H1 (cell line): ENCODE measurements around the gene SBF2. TPM values are rescaled to one million over a fixed set of nuclear protein-coding genes. Genes with fewer than 3 reads are reported as not detected.

Experiments
- JUN ChIP-seq: IDR thresholded peaks from 2 replicates; pipeline ENCODE4 v1.6.1; 2011; ENCODE audit warnings: low read depth, mild to moderate bottlenecking, improper control_type of control experiment, low read length
- polyA plus RNA-seq, 7 experiments: library from polyadenylated mRNA; depleted of rRNA in 3 of 7; stranded (reverse) in 5 of 7; unstranded in 2 of 7; fragments of >200 nt in 5 of 7; fragments of 200-250 nt in 2 of 7; gene quantifications; 1 replicate in 5 of 7; 2 replicates in 1 of 7; 4 replicates in 1 of 7; pipeline versions ENCODE4 v1.2.1 to v1.2.3, GENCODE V29; 2011 to 2013; ENCODE audit warnings: missing spikeins in 2 of 7, mixed read lengths in 2 of 7
- total RNA-seq: library from RNA; stranded (reverse); fragmentation: NEBNext Ultra II Directional; extraction: Animal tissue kit (Norgen Biotek cat#: 25700); gene quantifications from 2 replicates; pipeline ENCODE4 v1.2.1, GENCODE V29; 2021

Gene SBF2
- total and polyA plus RNA-seq, 2 of the 8 experiments (the other 6 are each of a cell fraction or from before 2014, with no cell fraction given): 36.7 to 50.5 TPM

- no peak for TF ChIP-seq JUN
Measured at GRCh38 chr11:9927670-9928069, 366.3 kb downstream of the SBF2 start (continued).
